ENCODE results near the gene TUBB6. TPM values are rescaled to one million over a fixed set of nuclear protein-coding genes. Genes with fewer than 3 reads are reported as not detected.

TUBB6 gene
- total and polyA plus RNA-seq, 2 experiments from 2014 or later, result 148 to 329 TPM

DNA sequence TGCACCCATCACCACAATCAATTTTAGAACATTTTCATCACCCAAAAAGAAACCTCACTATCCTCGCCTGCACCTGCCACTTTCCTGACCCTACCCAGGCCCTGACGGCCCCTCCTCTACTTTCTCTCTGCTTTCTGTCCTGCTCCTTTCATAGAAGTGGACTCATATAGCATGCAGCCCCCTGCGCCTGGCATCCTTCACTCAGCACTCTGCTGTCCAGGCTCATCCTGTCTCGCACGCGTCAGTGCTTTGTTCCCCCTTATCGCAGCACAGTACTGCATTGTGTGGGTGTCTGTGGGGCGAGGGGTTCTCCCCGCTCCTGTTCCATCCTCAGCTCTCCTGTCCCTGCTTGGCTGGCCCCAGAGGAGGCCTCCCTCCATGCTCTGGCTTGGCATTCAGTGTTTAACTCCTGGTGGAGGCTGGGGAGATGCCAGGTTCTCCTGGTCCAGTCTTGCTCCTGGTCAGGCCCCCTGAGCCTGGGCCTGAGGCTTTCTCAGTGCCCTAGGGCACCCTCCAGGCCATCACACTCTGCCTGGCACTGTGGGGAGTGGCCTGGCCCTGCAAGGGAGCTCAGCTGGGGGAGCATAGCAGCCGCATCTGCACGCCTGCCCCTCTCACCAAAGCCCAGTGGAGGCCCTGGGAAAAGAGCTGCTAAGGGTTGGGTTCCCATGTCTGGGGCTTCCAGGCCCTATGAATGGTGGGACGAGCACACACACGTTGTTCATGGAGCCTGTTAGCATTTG is 6.6 kb upstream of the TUBB6 start:
- Histone ChIP-seq H3K4me1 (ENCODE audit: insufficient read depth) (peaks cover 12% of the 10 kb centered on the region), H3K27ac (ENCODE audit: low read depth) (no peak overlapping the region)
- H3K27ac Mint-ChIP-seq, result no peak overlapping the region; the same call in 1 of the 2 replicates

More for the DNA sequence above, 6.6 kb upstream of the TUBB6 start:
- H3F3A ChIP-seq (replicated peaks; ENCODE audit: low read depth), result peaks cover 9% of the 10 kb centered on the region; the same call in 1 of the 2 replicates
- H3K36me3 ChIP-seq (ENCODE audit: insufficient read depth), result no peaks in the 10 kb centered on the region
- Mint-ChIP-seq H3K4me3 (no peak overlapping the region), H3K9me3 (peaks cover 4% of the 10 kb centered on the region; the same call in 1 of the 3 replicates), H3K27me3 (ENCODE audit: insufficient read depth, low read depth, poor library complexity) (peaks cover 27% of the 10 kb centered on the region), H3K4me1 (peaks cover 25% of the 10 kb centered on the region), H3K36me3 (ENCODE audit: low read depth) (no peaks in the 10 kb centered on the region)
- no peak overlapping the region for H3K4me3 ChIP-seq
- H4K20me1 ChIP-seq (replicated peaks; ENCODE audit: insufficient read depth), result no peaks in the 10 kb centered on the region
- H3K9me2 ChIP-seq (ENCODE audit: insufficient read depth), result no peaks in the 10 kb centered on the region
- ATAC-seq, result no peak
- H3K27me3 ChIP-seq (ENCODE audit: insufficient read depth), result peaks cover 19% of the 10 kb centered on the region
- no peak for DNase-seq (ENCODE audit: low spot score)
- H3K4me2 ChIP-seq, result no peak overlapping the region
- no peaks in the 10 kb centered on the region for H3K79me2 ChIP-seq (replicated peaks; ENCODE audit: insufficient read depth)
- H2AFZ ChIP-seq, result no peak overlapping the region
- TF ChIP-seq CREB1 (CRISPR knock-in tag; IDR thresholded peaks at IDR 0.05; ENCODE audit: low read depth) (no peak), ZNF114 (CRISPR knock-in tag; IDR thresholded peaks at IDR 0.05) (no peak), JUNB (IDR thresholded peaks at IDR 0.05; ENCODE audit: unreplicated experiment) (no peak), ZNF331 (CRISPR knock-in tag; IDR thresholded peaks at IDR 0.05; ENCODE audit: low read depth) (no peak), POLR2AphosphoS5 (IDR thresholded peaks at IDR 0.05; ENCODE audit: low read depth) (no peak), EZH2 (IDR thresholded peaks at IDR 0.05; ENCODE audit: low read depth, unreplicated experiment) (no peak), EZH2phosphoT487 (IDR thresholded peaks at IDR 0.05; ENCODE audit: unreplicated experiment) (no peak), NANOG (IDR thresholded peaks at IDR 0.05; ENCODE audit: borderline replicate concordance) (no peak), STAT1 (IDR thresholded peaks at IDR 0.05; ENCODE audit: unreplicated experiment) (no peak)
- TF ChIP-seq, protein P1, sequence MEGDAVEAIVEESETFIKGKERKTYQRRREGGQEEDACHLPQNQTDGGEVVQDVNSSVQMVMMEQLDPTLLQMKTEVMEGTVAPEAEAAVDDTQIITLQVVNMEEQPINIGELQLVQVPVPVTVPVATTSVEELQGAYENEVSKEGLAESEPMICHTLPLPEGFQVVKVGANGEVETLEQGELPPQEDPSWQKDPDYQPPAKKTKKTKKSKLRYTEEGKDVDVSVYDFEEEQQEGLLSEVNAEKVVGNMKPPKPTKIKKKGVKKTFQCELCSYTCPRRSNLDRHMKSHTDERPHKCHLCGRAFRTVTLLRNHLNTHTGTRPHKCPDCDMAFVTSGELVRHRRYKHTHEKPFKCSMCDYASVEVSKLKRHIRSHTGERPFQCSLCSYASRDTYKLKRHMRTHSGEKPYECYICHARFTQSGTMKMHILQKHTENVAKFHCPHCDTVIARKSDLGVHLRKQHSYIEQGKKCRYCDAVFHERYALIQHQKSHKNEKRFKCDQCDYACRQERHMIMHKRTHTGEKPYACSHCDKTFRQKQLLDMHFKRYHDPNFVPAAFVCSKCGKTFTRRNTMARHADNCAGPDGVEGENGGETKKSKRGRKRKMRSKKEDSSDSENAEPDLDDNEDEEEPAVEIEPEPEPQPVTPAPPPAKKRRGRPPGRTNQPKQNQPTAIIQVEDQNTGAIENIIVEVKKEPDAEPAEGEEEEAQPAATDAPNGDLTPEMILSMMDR (conservative IDR thresholded peaks at IDR 0.05; ENCODE audit: low read depth in 2 of 2), result no peak
- TF ChIP-seq, protein P2, sequence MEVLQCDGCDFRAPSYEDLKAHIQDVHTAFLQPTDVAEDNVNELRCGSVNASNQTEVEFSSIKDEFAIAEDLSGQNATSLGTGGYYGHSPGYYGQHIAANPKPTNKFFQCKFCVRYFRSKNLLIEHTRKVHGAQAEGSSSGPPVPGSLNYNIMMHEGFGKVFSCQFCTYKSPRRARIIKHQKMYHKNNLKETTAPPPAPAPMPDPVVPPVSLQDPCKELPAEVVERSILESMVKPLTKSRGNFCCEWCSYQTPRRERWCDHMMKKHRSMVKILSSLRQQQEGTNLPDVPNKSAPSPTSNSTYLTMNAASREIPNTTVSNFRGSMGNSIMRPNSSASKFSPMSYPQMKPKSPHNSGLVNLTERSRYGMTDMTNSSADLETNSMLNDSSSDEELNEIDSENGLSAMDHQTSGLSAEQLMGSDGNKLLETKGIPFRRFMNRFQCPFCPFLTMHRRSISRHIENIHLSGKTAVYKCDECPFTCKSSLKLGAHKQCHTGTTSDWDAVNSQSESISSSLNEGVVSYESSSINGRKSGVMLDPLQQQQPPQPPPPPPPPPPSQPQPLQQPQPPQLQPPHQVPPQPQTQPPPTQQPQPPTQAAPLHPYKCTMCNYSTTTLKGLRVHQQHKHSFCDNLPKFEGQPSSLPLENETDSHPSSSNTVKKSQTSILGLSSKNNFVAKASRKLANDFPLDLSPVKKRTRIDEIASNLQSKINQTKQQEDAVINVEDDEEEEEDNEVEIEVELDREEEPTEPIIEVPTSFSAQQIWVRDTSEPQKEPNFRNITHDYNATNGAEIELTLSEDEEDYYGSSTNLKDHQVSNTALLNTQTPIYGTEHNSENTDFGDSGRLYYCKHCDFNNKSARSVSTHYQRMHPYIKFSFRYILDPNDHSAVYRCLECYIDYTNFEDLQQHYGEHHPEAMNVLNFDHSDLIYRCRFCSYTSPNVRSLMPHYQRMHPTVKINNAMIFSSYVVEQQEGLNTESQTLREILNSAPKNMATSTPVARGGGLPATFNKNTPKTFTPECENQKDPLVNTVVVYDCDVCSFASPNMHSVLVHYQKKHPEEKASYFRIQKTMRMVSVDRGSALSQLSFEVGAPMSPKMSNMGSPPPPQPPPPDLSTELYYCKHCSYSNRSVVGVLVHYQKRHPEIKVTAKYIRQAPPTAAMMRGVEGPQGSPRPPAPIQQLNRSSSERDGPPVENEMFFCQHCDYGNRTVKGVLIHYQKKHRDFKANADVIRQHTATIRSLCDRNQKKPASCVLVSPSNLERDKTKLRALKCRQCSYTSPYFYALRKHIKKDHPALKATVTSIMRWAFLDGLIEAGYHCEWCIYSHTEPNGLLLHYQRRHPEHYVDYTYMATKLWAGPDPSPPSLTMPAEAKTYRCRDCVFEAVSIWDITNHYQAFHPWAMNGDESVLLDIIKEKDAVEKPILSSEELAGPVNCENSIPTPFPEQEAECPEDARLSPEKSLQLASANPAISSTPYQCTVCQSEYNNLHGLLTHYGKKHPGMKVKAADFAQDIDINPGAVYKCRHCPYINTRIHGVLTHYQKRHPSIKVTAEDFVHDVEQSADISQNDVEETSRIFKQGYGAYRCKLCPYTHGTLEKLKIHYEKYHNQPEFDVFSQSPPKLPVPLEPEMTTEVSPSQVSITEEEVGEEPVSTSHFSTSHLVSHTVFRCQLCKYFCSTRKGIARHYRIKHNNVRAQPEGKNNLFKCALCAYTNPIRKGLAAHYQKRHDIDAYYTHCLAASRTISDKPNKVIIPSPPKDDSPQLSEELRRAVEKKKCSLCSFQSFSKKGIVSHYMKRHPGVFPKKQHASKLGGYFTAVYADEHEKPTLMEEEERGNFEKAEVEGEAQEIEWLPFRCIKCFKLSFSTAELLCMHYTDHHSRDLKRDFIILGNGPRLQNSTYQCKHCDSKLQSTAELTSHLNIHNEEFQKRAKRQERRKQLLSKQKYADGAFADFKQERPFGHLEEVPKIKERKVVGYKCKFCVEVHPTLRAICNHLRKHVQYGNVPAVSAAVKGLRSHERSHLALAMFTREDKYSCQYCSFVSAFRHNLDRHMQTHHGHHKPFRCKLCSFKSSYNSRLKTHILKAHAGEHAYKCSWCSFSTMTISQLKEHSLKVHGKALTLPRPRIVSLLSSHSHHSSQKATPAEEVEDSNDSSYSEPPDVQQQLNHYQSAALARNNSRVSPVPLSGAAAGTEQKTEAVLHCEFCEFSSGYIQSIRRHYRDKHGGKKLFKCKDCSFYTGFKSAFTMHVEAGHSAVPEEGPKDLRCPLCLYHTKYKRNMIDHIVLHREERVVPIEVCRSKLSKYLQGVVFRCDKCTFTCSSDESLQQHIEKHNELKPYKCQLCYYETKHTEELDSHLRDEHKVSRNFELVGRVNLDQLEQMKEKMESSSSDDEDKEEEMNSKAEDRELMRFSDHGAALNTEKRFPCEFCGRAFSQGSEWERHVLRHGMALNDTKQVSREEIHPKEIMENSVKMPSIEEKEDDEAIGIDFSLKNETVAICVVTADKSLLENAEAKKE (CRISPR knock-in tag; IDR thresholded peaks at IDR 0.05), result no peak
- TF ChIP-seq, protein P3, sequence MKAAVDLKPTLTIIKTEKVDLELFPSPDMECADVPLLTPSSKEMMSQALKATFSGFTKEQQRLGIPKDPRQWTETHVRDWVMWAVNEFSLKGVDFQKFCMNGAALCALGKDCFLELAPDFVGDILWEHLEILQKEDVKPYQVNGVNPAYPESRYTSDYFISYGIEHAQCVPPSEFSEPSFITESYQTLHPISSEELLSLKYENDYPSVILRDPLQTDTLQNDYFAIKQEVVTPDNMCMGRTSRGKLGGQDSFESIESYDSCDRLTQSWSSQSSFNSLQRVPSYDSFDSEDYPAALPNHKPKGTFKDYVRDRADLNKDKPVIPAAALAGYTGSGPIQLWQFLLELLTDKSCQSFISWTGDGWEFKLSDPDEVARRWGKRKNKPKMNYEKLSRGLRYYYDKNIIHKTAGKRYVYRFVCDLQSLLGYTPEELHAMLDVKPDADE (IDR thresholded peaks at IDR 0.05), result no peak
- TF ChIP-seq, protein P4, sequence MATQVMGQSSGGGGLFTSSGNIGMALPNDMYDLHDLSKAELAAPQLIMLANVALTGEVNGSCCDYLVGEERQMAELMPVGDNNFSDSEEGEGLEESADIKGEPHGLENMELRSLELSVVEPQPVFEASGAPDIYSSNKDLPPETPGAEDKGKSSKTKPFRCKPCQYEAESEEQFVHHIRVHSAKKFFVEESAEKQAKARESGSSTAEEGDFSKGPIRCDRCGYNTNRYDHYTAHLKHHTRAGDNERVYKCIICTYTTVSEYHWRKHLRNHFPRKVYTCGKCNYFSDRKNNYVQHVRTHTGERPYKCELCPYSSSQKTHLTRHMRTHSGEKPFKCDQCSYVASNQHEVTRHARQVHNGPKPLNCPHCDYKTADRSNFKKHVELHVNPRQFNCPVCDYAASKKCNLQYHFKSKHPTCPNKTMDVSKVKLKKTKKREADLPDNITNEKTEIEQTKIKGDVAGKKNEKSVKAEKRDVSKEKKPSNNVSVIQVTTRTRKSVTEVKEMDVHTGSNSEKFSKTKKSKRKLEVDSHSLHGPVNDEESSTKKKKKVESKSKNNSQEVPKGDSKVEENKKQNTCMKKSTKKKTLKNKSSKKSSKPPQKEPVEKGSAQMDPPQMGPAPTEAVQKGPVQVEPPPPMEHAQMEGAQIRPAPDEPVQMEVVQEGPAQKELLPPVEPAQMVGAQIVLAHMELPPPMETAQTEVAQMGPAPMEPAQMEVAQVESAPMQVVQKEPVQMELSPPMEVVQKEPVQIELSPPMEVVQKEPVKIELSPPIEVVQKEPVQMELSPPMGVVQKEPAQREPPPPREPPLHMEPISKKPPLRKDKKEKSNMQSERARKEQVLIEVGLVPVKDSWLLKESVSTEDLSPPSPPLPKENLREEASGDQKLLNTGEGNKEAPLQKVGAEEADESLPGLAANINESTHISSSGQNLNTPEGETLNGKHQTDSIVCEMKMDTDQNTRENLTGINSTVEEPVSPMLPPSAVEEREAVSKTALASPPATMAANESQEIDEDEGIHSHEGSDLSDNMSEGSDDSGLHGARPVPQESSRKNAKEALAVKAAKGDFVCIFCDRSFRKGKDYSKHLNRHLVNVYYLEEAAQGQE (IDR thresholded peaks at IDR 0.05; ENCODE audit: unreplicated experiment), result no peak
